HG03095 (cell line): Measurements from ENCODE around the gene RASIP1.

Experiments
- ATAC-seq: cut with Tn5 transposase; IDR thresholded peaks from one replicate; pipeline ENCODE4 v1.9.1; 2021; ENCODE audit warnings: moderate library complexity; ENCODE audit not compliant: unreplicated experiment

The RASIP1 gene

DNA sequence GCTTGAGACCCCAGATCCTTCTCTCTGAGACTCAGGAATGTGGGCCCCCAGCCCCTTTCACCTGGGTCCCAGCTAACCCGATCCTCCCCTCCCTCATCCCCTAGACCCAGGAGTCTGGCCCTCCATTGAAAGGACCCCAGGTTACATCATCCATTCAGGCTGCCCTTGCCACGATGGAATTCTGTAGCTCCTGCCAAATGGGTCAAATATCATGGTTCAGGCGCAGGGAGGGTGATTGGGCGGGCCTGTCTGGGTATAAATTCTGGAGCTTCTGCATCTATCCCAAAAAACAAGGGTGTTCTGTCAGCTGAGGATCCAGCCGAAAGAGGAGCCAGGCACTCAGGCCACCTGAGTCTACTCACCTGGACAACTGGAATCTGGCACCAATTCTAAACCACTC is 15.4 kb upstream of the RASIP1 start:
- no peak for ATAC-seq

DNA sequence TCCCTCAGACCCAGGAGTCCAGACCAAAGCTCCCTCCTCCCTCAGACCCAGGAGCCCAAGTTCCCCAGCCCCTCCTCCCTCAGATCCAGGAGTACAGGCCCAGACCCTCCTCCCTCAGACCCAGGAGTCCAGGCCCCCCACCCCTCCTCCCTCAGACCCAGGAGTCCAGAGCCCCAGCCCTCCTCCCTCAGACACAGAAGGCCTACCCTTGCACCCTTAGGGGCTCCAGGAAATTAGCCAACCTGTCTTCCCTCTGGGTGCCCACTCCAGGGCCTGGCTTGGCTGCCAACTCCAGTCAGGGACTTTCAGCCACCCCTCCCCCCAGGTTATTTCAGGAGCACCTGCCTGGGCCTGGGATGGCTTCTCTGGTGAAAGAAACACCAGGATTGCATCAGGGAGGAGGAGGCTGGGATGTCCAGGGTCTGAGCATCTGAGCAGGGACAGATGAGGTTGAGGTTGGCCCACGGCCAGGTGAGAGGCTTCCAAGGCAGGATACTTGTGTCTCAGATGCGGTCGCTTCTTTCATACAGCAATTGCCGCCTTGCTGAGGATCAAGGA is 14.8 kb upstream of the RASIP1 start, which contains the start of gene FGF21:
TSS of gene FGF21 (plus strand) at position 441 of the 558 bp plus-strand sequence. CDS start 713 bp downstream, outside the sequence.
- ATAC-seq = no peak

DNA sequence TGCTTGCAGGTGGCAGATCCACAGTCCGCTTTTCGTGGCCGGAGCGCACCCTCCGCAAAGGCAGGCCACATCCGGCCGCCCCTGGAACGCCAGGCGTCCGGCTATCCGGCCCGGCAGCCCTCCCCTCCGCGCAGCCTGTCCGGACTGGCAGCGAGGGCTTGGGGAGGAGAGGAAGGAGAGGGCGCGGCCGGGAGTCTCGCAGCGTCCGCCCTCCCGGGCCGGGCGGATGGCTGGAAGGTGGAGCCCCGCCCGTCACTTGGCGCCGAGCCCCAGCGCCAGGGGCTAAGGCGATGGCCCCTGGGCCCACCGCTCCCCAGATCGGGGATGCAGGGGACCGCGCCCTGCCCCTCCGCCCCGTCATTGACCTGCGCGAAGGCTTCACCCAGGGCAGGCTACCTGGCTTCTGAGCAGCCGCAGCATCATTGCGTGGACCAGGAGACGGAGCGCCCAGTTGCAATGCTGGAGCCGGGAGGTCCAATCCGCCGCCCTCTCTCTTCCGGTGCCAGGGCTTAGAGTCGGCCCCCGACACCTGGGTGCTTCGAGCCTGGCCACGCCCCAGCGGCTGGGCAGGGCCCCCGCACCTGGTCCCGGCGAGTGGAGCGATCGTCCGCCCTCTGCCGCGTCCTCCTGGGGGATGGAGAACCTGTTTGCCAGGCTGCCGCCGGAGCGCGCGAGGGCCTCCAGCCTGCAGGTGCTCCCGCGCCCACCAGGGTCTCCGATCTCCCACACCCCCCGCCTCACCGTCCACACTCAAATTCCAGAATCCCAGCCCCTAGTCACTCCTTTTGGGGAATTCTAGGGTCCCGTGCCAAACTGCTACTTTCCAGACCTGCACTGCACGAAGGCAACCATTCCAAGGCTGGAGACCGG is 12.3 kb upstream of the RASIP1 start, which contains the start of gene FUT1:
TSS of gene FUT1 (minus strand) at position 146 of the 870 bp plus-strand sequence. CDS start 1,360 bp downstream, outside the sequence.
- no peak for ATAC-seq

DNA sequence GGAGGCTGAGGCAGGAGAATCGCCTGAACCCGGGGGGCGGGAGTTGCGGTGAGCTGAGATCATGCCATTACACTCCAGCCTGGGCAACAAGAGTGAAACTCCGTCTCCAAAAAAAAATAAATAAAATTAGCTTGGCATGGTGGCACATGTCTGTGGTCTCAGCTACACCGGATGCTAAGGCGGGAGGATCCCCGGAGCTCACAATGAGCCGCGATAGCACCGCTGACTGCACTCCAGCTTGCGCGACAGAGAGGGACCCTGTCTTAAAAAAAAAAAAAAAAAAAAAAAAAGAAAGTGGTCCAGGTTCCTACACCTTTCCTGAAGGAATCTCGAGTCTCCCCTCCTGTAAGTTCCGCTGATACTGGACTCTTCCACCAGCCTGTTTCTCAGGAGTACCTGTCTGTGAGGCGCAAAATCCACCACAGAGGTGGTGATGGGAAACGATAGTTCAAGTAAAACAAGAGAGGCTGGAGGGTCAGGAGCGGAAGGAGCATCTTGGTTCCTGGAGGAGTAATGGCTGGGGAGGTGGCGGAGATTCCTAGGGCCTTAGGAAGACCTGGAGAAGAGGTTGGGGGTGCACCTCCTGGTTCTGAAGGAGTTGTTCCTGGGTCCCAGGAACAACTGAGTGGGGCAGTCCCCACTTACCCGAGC is 11.6 kb upstream of the RASIP1 start:
- ATAC-seq = no peak

DNA sequence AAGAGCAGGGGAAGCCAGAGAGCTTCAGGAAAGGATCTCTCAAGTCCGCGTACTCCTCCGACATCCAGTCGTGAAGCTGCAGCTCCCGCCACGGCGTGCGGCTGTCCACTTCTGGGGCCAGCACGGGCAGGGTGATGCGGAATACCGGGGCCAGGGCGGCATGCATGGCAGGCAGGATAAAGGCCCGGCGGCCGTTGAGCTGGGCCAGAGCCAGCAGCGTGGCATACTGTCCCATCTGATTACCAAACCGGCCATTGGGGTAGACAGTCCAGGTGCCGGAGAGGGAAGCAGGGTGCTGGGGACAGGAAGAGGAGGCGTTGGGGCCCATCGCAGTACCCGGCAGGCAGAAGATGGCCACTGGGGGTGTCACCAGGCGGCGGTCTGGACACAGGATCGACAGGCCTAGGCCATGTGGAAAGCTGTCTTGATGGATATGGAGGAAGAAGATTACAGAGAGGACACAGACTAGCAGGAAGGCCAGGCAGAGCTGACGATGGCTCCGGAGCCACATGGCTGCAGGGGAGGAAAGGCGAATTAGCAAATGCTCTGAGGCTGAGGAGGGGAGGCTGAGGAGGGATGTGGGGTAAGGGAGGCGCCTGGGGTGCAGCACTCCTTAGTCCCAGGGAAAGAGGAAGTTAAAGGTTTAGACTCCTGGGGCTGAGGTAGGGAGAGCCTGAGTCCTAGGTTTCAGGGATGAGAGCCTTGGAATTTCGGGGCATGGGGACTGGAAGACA is 10.5 kb upstream of the RASIP1 start:
- ATAC-seq = no peak

DNA sequence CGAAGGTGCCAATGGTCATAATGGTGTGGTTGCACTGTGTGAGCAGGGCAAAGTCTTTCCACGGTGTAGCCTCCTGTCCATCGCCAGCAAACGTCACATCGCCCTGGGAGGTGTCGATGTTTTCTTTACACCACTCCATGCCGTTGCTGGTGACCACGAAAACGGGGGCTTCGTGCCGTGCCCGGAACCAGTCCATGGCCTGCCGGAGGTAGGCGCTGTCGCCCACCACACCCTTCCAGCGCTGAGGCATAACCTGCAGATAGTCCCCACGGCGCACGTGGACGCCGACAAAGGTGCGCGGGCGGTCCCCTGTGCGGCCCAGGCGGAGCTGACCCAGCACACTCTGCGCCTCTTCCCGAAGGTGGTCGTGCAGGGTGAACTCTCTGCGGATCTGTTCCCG is 9.9 kb upstream of the RASIP1 start:
- ATAC-seq = no peak

DNA sequence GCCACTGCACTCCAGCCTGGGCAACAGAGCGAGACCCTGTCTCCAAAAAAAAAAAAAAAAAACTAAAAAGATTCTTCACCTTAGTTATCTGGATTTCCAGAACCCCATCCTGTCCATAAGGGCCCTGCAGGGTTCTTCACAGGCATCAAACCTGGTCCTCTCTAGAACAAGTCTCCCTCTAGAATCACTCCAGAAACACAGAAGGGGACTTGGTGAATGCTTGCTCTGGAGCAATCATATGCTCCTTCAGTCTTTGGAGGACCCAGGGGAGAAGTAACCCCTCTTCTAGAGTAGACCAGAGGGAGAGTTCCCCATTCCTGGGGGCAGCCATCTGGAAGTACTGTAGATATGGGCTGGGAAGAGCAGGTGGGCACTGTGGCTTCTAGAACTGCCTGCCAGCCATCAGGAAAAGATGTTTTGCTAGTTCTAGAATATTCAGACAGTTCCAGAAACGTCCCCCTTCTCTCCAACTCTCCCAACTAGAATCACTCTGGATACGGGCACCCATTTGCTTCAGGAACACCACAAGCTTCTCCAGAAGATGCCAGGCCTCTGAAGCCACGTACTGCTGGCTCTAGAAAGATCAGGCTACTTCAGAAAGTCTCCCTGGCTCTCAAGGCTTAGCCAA is 9.3 kb upstream of the RASIP1 start:
- no peak for ATAC-seq

DNA sequence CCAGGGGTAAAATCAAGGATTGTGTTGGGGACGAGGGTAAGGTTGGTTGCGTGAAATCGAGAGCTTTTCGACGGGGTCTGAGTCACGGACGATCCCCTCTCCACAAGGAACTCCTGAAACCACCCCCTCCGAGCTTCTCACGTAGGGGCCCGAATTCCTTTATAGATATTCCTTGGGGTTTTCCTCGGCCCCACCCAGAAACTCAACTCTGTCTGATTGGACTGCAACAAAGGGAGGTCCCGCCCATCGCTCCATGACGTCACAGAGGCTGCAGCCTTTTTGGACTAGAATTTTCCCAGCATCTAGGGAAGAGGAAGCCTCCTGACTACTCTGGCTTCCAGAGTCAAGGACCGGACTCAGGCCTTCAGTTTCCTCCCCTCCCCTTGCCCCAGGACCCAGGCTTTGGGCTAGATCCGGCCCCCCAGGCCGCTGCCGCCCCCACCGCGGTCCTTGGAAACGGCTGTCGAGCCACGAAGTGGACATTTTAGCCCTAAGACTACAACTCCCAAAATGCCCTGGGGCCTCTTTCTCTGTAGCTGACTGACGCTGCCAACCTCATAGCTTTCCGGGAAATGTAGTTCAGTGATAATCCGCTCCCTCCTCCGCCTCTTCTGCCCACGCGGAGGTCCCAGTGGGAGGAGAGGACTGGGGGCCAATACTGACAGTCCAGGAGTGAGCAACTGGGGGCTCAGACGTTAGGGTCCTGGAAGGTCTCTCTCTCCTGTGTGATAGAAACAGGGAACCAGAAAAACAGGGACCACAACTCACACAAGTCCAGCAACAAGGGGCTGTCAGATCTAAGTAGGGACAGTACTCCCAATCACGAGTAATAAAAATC is 6.5 kb upstream of the RASIP1 start, which contains the start of gene IZUMO1:
TSS of gene IZUMO1 (minus strand) at position 172 of the 838 bp plus-strand sequence. CDS start 1,050 bp downstream, outside the sequence.
- no peak for ATAC-seq

DNA sequence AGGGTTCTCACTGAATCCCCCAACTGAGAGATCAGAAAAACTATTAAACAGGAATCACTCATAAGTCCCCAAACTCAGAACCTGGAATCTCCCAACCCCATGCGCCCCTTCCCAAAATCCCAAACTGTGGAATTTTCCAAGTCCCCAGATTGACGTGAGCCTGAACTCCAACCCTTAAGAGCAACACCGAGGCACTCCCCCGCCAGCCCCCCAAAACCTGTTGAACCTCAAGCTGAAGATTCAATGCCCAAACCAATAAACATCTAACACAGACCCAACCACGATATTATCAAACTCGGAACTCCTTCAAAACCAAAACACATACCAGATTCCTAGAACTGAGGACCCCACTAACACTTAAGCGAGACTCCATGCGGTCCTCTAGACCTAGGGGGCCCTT is 5.7 kb upstream of the RASIP1 start:
- ATAC-seq = no peak

DNA sequence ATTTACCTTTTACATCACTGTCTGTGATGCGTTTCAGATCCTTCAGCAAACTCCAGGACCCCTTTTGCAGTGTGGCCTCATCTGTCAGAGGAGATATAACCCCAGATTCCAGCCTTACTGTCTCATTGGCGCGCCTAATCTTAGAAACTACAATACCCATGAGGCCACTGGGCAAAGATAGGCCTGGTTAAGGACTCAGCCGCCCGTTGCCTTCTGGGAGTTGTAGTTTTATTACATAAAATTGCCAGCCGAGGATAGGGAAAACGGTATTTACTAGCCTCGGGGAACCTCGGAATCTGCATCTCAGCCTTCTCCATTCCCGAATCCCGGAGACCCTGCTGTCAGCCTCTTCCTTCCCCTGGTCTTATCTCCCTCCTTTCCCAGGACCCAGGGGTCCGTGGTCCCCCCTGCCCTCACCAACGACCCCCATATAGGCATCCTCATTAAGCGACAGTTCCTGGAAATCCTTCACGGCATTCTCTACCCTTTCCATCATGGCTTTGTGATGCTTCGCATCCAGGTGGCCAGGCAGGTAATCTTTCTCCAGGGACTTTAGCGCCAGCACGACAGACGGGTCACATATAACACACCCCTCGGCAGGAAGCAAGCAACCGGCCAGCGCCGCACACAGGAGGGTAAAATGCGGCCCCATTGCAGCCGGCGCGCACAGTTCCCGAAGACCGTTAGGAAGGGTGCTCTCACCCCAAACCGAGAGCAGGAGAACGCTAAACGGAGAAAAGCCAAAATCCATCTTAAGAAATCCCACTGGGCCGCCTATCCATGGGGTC is 5.0 kb upstream of the RASIP1 start:
- ATAC-seq = no peak

DNA sequence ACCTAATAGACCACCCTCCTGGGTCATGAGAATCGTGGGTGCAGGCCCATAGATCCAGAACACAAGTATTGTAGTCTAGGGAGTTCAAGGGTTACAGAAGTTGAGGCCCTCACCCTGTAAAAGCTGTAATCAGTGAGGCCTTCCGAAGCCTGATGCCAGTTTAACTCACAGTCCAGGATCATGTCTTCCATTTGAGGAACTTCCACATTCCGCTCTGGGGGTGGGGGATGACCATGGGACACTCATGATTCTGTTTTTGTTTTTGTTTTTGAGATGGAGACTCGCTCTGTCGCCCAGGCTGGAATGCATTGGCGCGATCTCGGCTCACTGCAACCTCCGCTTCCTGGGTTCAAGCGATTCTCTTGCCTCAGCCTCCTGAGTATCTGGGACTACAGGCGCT is 1.7 kb upstream of the RASIP1 start:
- ATAC-seq = no peak

DNA sequence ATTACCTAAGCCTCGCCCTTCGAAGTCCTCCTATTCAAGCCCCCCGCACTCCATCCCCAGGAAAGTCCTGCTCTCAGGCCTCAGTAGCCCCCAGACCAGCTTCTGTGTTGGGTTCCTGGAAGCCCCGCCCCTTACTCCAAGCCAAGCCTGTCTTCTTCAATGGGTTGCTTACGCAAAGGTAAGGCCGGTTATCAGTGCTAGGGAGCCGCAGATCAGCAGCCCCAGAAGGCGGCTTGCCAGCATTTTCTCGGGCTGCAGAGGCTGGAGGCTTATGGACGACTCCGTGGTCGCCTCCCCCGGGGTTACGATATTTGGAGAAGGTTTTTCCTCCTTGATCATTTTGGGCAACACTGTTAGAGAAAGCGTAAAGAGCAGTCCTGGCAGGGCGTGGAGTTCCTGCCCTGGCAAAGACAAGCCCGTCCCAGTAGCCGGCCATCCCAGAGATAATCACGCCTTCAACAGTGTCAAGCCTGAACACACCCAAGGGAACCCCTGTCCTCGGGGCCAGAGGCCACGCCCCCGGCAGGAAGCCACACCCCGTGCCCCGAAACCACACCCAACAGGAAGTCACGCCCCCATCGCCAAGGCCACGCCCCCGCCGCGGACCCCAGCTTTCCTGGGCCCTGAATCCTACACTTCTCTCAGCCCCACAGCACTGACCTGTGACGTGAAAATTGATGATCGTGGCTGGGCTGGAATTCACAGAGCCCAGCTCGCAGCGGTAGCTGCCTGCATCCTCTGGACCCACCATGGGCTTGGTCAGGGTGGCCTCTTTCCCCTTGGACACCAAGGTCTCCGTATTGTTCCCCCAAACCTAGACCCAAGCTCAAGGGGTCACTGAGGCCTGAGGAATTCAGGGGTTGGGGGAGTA is 954 bp upstream of the RASIP1 start:
- no peak for ATAC-seq

DNA sequence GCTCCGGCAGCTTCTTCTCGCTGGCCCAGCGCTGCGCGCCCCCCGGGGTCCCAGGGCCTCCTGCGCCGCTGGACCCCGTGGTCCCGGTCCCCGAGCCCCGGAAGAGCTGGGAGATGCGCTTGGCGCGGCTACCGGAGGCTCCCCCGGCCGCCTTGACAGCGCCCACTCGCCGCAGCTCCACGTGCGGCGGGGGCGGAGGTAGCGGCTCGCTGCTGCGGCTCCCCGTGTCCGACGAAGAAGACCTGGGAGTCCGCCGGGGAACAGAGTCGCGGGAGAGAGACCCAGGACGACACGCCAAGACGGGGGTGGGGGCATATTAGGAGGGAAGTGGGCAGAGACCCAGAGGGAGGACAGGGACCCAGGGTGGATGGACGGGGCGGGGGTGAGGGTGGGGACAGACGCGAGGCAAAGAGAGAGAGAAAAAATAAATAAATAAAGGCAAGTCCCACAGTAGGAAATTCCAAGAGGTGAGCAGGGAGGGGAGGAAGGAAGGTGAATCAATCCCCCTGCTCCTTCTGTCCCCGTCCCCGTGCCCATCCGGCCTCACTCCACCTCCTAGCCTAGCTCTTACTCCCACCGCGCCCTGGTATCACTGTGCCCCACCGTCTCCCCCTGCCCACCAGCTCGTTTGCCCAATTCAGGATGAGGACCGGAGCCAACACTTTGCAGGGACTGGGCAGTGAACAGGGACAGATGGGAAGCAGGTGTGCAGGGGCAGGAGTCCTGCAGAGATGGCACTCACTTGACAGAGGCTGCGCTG is 826 bp downstream of the RASIP1 start:
- ATAC-seq = no peak

DNA sequence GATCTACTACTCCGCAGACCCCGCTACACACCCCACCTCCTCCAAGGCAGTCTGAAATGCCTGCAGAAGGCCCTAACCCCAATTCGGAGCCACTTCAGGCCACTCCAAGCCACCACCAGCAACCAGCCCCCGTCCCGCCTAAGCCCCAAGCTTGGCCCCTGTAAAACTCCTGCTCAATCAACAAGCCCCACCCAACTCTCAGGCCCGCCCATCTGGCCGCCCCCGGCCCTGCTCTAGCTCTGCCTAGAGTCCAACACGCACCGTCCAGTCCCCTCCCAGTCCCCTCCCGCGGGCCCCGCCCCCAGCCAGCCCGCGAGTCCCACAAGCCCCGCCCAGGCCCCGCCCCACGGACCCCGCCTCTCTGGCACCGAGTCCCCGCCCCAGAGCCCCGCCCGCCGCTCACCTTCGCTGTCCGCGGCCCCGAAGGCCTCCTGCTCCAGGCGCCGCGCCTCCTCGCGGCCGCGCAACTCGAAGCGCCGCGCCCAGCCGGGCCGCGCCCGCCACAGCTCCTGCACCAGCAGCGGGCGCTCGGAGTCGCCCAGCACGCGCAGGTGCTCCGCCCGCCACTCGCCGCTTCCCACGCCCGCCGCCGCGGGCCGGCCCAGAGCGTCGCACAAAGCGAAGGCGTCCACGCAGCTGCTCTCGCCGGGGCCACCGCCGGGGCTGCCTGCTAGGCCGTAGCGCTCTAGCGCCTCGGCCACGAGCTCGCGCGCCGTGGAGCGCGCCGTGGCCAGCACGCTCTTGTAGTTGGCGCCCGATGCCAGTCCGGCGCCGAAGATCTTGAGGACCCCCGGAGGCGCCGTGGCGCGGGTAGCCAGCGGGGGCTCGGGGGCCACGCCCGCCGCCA is 1.6 kb downstream of the RASIP1 start:
- no peak for ATAC-seq

DNA sequence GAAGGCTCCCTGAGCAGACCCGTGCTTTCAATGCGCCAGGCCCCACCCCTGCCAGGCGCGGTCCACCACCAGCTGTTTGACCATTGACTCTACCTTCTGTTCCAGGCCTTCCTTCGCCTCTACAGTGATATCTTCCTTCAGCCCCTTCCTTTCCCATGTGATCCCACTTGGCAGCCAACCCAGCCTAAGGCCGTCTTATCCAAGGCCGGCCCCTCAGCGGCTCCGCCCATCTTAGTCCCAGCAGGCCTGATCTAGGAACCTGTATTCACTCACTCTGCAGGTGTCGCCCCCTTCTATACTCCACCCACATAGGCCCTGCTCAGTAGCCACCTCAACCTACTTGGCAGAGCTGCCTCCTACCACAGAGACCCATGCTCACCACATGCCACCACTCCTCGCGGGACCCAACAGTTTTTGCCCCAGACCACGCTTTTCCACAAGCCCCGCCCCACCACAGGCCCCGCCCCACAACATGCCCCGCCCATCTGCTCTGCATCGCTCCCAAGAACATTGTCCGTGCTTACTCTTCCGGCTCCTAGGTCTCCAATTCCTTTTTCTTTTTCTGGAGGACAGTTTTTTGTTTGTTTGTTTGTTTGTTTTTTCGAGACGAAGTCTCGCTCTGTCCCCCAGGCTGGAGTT is 2.9 kb downstream of the RASIP1 start:
- ATAC-seq = no peak
